ENCODE measurements around the gene MLYCD. TPM values are rescaled to one million over a fixed set of nuclear protein-coding genes. Genes with fewer than 3 reads are reported as not detected.

The MLYCD gene
- total and polyA plus RNA-seq, 2 experiments from 2014 or later: 9.3 to 10.6 TPM

- Histone ChIP-seq H3K27ac (no peak overlapping the region), H3K4me3 (no peak overlapping the region), H3K4me1 (ENCODE audit: low read depth) (no peaks in the 10 kb centered on the region), H3K9me3 (ENCODE audit: low read depth) (no peaks in the 10 kb centered on the region), H3K36me3 (no peaks in the 10 kb centered on the region), H3K27me3 (peaks cover 12% of the 10 kb centered on the region)
- TF ChIP-seq, protein P1, sequence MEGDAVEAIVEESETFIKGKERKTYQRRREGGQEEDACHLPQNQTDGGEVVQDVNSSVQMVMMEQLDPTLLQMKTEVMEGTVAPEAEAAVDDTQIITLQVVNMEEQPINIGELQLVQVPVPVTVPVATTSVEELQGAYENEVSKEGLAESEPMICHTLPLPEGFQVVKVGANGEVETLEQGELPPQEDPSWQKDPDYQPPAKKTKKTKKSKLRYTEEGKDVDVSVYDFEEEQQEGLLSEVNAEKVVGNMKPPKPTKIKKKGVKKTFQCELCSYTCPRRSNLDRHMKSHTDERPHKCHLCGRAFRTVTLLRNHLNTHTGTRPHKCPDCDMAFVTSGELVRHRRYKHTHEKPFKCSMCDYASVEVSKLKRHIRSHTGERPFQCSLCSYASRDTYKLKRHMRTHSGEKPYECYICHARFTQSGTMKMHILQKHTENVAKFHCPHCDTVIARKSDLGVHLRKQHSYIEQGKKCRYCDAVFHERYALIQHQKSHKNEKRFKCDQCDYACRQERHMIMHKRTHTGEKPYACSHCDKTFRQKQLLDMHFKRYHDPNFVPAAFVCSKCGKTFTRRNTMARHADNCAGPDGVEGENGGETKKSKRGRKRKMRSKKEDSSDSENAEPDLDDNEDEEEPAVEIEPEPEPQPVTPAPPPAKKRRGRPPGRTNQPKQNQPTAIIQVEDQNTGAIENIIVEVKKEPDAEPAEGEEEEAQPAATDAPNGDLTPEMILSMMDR (IDR thresholded peaks at IDR 0.05; ENCODE audit: low read depth, low read length): no peak
- no peak for DNase-seq (ENCODE audit: low read depth in 1 of 2, low spot score in 1 of 2)
Measured at GRCh38 chr16:83964684-83965443, 65.9 kb downstream of the MLYCD start.

- H3K27me3 ChIP-seq: peaks cover 12% of the 10 kb centered on the region
- H3K4me1 ChIP-seq (ENCODE audit: low read depth): no peaks in the 10 kb centered on the region
- H3K4me3 ChIP-seq: no peak overlapping the region
- TF ChIP-seq, protein P1 (IDR thresholded peaks at IDR 0.05; ENCODE audit: low read depth, low read length): no peak
- H3K27ac ChIP-seq: no peak overlapping the region
- DNase-seq (ENCODE audit: low read depth in 1 of 2, low spot score in 1 of 2): no peak
- no peaks in the 10 kb centered on the region for H3K36me3 ChIP-seq
- H3K9me3 ChIP-seq (ENCODE audit: low read depth): no peaks in the 10 kb centered on the region
Measured at GRCh38 chr16:83965444-83966152, 66.7 kb downstream of the MLYCD start.

DNA sequence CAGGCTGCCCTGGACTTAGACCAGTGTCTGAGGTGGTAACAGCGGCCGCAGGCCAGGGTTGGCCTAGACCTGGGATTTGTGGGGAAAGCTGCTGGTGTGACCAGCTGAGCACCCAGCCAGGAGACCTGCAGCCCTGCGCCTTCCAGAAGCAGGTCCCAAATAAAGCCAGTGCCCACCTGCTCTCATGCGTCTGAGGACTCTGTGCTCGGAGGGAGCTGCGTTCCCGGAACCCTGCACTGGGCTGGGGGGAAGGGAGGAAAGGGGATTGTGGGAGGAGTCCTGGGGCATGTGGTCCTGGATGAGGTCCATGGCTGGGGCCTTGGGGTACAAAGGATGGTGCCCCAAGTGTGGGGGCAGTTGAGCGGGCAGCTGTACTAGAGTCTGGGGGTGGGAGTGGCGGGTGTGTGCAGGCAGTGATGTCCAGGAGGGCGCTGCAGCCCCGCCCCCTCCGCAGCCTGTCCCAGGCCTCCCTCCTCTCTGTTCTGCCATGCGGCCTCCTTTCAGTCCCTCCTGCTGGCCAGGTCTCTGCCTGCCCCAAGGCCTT lies 67.3 kb downstream of the MLYCD start:
- DNase-seq (ENCODE audit: low read depth in 1 of 2, low spot score in 1 of 2): no peak

GRCh38 chr16:83967091-83967490 lies 68.2 kb downstream of the MLYCD start:
- Histone ChIP-seq H3K36me3 (no peaks in the 10 kb centered on the region), H3K9me3 (ENCODE audit: low read depth) (no peaks in the 10 kb centered on the region), H3K4me3 (no peak overlapping the region), H3K27ac (no peak overlapping the region), H3K4me1 (ENCODE audit: low read depth) (no peaks in the 10 kb centered on the region), H3K27me3 (peaks cover 12% of the 10 kb centered on the region)
- no peak for DNase-seq (ENCODE audit: low read depth in 1 of 2, low spot score in 1 of 2)
- TF ChIP-seq, protein P1 (IDR thresholded peaks at IDR 0.05; ENCODE audit: low read depth, low read length): no peak

More for the DNA sequence above, 67.3 kb downstream of the MLYCD start:
- H3K4me1 ChIP-seq (ENCODE audit: low read depth): no peaks in the 10 kb centered on the region
- no peak overlapping the region for H3K4me3 ChIP-seq
- no peaks in the 10 kb centered on the region for H3K36me3 ChIP-seq
- H3K9me3 ChIP-seq (ENCODE audit: low read depth): no peaks in the 10 kb centered on the region
- H3K27me3 ChIP-seq: peaks cover 12% of the 10 kb centered on the region
- H3K27ac ChIP-seq: no peak overlapping the region
- TF ChIP-seq, protein P1 (IDR thresholded peaks at IDR 0.05; ENCODE audit: low read depth, low read length): no peak

GRCh38 chr16:83967838-83968305 lies 69.0 kb downstream of the MLYCD start, which contains the start of gene NECAB2:
TSS of gene NECAB2 (plus strand) at chr16:83968244. CDS start at chr16:83968649, 405 bp downstream.
- H3K9me3 ChIP-seq (ENCODE audit: low read depth): no peaks in the 10 kb centered on the region
- peak within 1 kb of the TSS; percentile 44 for H3K4me3 ChIP-seq
- peaks cover 12% of the 10 kb centered on the region for H3K27me3 ChIP-seq
- TF ChIP-seq, protein P1 (IDR thresholded peaks at IDR 0.05; ENCODE audit: low read depth, low read length): peak; percentile 49
- no peaks in the 10 kb centered on the region for H3K4me1 ChIP-seq (ENCODE audit: low read depth)
- H3K27ac ChIP-seq: no peak within 1 kb of the TSS
- DNase-seq (ENCODE audit: low read depth in 1 of 2, low spot score in 1 of 2): peak; percentile 36 to 72
- no peaks in the 10 kb centered on the region for H3K36me3 ChIP-seq
